NCI-H524 treated with DMSO at 0.1 percent for 48 hours (cell line): ENCODE data around the gene LMOD1.
"Not testable (repeated sequence)": the region's sequence is repeated elsewhere in the genome, so short reads cannot be mapped to it uniquely, and the experiment has no call there.

Experiments used
- DNase-seq: peaks from one replicate; lab custom pipeline; 2025; lab: John Stamatoyannopoulos, UW

The LMOD1 gene

DNA sequence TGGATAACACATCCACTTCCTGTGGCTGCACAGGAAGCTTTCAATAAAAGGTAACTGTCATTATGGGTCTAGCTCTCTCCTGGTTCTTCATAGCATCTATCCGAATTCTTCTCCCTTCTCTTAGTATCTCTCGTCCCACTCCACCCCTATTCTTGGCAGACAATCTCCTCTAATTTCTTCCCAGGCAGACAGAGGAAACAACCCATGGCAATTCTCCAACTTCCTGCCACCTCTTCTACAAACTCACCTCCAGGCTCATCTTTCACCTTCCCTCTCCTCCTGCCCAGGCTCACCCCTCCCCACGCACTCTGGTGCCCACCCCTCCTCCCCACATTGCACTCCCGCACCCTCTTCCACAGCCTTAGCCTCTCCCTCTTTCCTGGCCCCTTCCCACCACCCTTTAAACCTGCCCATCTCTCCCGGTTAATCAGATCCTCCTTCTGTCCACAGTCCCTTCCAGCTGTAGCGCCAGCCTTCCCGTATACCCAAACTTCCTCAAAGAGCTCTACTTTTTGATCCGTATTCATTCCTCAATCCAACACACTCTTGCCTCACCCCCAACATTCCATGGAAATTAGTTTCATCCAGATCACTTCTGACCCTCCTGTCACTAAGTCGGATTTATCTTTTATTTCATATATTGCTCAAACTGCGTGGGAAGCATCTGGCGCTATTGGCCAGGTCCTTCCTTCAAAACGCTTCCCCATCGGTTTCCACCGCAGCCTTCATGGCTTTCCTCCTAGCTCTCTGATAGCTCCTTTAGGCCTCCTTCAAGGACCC lies 31.7 kb downstream of the LMOD1 start:
- DNase-seq, result no peak

DNA sequence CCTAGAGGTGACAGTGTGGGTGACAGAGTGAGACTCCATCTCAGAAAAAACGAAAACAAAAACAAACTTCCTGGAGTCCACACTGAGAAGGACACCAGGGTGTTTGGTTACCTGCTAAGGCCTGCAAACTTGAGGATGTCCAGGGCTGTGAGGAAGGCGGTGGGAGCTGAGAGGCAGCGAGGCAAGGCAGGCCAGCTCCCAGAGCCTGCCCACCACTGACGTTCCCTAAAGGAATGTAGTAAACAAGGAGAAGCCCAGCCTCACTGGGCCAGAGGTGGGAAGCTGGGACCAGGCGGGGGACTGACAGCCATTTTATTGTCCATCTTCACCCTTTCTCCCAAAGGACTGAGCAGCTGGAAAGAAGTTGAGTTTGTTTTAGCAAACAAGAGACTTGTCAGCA lies 33.5 kb downstream of the LMOD1 start:
- no peak for DNase-seq

DNA sequence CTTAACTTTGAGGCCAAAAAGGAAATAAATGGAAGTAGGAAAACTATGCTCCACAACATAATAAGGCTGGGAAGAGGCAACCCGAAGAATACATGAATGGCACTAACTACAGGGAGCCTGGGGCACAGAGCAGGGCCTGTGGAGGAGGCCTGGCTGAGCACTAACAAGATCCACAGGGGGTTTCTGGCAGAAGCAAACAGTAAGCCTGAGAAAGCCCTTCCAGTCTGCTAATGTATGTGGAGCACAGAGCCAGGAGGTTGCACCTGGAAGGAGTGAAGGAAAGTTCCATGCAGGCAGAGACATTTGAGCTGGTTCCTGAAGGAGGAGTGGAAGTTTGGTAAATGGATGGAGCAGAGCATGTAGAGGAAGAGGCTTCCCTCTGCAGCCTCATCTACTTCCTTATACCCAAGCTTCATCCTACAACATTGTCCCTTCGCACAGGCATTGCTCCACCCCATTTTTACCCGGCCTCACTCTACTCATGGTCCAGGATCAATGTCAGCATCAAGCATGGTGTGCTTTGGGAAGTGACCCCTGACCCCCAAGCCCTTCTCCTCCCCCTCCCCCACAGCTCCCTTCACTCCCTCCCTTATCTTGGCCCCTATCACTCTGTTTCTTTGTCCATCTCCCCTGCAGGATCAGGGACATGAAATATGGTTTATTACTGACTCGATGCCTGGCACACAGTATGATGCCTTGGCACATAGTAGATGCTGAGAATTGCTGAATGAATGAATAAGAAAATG lies 34.3 kb downstream of the LMOD1 start:
- DNase-seq, result no peak

DNA sequence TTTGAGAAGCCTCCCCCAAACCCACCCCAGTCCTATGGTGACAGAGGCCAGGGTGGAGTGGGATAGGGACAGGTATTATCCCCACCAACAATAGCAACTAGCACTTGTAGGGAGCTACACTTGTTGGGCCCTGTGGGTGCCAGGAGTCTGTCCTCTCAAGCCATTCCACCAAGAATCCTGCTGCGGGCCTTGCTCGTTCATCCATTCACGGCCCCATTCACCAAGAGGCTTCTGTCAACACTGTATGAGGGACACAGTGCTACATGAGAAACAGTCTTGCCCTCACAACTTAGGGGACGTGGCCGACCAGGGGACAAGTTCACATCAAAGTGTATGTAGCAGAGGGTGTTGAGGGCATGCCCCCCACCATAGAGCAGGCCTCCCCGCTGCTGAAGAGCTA lies 38.7 kb downstream of the LMOD1 start:
- DNase-seq, result no peak

DNA sequence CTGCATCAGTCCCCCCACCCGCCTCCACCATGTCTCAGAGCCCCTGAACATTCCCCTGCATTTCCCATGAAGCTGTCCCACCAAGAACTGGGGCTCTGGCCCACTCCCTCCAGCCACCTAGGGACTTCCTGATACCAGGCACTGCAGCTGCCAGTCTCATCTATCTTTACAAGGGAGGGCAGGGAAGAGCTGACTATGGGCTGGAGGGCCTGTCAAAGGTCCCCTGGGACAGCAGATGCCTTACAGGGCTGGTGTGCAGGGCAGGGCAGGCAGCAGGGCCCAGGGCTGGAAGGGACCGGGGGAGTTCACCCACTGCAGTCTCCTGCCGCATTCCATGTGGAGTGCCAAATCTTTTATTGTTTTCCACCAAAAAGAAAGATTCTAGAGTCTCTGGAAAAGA lies 40.0 kb downstream of the LMOD1 start:
- no peak for DNase-seq

DNA sequence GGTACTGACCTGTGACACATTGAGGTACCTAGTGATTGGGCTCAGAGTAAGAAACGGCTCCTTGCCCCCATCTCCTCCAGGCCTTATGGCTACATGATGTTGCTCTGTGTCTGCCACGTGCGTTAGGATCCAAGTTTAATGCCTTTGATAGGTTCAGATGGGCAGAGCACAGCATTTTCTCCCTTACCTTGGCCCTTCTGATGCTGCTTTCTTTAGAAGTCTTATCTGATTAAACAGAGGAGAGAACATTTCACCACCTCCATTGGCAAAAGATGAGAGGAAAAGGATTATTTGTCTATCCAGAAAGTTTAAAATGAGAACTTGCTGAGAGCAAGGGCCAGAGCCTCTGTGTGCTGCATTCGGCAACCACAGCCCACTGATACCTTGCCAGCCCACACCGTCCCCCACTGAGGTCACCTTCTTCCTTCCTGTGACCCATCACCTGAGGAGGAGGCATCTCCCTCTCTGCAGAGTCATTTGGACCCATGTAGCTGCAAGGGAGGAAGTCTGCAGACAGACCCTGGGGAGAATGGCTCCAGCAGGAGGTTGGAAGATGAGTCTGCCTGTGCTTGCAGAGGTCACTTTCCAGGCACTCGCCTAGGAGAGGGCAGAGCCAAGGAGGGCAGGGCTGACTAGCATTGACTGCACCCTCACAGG lies 41.0 kb downstream of the LMOD1 start:
- DNase-seq, result no peak

DNA sequence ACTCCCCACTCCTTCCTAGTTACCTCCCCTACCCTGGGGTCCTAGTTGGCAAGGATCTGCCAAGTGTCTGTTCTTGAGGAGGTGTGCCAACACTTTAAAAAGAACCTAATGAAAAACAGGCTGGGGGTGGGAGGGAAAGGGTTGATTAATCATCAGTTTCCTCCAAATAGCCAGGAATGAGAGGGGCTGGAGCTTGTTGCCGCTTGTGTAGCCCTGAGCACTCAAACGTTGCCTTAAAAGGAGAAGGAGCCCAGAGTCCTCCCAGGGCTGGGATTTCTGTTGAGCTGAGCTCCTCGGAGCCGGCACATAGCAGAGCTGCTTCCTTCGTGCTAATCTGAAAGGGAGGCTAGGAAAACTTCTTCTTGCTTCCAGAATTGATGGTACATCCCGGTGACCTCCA lies 41.8 kb downstream of the LMOD1 start:
- DNase-seq, result no peak

DNA sequence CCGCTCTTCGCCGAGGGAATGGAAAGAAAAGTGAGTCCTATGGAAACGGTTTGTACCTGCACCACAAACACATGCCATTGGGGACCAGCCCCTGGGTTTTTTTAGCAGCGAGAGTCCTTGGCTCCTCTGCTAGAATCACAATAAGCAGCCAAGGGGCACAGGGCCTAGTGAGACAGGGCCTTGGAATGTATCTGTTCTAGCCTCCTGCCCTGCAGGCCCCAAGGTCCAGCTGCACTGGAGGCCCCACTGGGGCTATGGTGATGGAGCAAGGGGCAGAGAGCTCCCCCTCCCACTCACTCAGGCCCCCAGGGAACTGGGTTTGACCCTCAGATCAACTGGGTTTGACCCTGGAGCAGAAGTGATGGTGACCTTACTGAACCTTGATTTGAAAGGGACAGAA lies 43.2 kb downstream of the LMOD1 start:
- no peak for DNase-seq

DNA sequence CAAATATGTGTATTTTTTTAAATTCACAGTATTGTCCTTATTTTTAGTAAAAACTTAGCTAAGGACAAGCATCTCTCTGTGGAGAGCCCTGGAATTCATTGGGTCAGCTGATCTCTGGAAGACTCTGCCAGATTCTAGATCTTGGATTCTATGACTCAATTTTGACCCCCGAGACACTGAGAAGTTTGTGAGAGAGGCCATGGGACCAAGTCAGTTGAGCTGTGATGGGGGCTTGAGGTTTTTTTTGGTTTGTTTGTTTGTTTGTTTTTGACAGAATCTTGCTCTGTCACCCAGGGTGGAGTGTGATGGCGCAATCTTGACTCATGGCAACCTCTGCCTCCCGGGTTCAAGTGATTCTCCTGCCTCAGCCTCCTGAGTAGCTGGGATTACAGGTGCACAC lies 44.1 kb downstream of the LMOD1 start:
- DNase-seq, result no peak

DNA sequence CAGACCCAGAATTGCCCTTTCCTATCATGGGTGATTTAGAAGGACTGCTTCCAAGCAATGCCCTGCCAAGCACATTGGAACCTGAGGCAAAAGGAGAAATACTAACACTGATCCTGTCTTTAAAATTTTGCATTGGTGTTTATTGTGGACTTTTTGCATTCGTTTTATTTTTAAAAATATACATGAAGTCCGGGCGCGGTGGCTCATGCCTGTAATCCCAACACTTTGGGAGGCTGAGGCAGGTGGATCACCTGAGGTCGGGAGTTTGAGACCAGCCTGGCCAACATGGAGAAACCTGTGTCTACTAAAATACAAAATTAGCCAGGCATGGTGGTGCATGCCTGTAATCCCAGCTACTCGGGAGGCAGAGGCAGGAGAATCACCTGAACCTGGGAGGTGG lies 45.3 kb downstream of the LMOD1 start:
- DNase-seq, result not testable (repeated sequence)

DNA sequence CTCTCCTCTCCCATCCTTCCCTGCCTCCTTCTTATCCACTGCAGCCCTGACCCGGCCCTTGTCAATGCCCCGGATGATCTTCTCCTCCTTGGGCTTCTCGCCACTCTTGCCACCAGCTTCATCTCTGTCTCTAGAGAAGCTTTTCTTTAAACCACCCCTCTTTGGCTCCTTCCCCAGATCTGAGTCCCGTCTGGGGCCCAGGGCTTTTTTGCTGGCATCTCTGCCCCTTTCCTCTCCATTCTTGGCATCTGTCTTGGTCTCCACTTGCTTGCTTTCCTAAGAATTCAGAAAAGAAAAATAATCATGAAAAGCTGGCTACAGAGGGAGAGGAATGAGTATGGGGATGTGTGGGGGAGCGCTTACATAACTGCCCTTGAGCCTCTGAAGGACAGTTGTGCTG lies 45.9 kb downstream of the LMOD1 start:
- DNase-seq, result no peak

DNA sequence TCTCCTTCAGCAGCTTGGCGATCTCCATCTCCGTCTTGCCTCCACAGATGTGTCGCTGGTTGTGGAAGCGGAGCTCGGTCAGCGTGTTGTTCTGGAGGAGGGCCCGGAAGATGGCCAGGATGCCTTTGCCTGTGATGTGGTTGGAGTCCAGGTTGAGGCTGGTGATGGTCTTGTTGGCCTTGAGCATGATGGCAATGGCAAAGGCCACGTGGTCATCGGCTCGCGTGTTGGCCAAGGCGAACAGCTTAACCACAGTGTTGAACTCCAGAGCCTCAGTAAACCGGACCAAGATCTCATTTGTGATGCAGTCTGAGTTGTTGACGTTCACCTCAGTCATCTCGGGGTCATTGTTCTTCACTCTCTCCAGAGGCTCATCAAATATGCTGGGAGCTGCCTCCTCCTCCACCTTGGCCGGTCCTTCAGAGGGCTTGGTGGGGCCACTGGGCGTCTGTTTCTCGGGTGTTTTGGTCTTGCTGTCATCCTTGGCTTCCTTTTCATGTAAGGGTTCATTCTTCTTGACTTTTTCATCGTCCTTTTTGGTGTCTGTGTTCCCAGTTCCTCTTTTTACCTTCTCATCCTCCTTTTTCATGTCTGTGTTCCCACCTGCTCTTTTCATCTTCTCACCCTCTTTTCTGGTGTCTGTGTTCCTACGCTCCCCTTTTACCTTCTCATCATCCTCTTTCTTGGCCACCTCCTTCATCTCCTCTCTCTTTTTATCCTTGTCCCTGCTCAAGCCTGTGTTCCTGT lies 46.5 kb downstream of the LMOD1 start:
- DNase-seq, result no peak

DNA sequence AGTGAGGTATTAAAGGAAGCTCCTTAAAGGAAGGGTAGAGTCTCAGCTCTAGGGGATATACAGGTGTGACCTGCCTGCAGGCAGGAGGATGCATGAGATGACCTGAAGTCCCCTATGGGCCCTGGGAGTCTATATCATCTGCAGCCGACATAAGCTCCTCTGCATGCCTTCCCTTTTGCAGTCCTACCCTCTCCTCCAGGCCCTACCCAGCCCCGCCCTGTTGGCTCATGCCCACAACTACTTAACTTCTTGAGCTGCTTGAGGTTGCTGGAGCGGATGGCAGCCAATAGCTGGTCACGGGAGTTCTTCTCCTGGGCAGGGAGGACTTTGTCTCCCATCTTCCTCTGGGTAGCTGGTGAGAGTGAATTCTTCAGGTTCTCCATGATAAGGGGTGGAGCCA lies 47.4 kb downstream of the LMOD1 start:
- DNase-seq, result no peak

DNA sequence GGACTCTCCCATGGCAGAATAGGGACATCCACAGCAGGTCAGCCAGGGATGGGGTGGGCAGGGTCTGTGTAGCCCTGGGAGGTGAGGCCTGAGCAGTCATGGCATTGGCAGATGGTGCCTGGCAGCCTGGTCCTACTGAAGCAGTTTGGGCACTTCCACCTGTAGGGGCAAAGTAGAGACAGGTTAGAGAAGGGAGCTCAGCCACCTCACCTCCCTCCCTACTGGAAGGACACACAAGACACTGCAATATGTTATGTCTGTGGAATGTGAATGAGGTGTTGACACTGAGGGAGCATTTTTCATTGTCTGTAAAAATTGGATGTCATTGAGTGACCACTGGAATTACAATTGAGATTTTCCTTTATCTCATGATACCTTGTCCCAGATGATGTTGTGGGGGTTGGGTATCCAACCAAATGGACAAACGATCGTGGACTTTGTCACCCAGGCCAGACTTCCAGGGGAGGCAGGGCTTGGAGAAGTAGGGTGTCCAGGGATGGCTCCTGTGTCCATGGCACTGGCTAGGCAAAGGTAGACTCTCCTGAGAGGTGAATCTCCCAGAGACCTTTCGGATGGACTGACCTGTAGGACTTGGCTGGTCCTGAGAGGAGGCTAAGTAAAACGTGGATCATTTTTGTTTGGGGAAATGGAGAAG lies 48.0 kb downstream of the LMOD1 start:
- DNase-seq, result no peak

DNA sequence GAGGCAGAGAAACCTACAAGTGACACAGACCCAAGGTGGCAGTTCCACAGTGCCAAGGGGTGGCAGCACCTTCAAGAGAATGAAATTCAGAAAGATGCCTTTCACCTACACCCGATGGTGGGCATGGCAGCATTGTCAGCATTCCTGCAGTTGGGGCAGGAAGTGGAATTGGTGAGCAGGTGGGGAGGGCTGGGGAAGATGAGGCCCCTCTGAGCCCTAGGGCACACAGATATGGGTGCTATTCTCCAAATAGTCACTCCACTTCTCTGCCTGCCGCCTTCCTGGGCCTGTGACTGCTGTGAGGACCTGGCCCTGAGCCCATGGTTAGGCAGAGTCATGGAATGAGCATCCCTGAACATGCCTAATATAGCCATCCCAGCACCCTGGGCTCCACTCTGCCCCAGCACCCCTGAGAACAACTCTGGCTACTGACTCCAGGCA lies 49.4 kb downstream of the LMOD1 start:
- no peak for DNase-seq

DNA sequence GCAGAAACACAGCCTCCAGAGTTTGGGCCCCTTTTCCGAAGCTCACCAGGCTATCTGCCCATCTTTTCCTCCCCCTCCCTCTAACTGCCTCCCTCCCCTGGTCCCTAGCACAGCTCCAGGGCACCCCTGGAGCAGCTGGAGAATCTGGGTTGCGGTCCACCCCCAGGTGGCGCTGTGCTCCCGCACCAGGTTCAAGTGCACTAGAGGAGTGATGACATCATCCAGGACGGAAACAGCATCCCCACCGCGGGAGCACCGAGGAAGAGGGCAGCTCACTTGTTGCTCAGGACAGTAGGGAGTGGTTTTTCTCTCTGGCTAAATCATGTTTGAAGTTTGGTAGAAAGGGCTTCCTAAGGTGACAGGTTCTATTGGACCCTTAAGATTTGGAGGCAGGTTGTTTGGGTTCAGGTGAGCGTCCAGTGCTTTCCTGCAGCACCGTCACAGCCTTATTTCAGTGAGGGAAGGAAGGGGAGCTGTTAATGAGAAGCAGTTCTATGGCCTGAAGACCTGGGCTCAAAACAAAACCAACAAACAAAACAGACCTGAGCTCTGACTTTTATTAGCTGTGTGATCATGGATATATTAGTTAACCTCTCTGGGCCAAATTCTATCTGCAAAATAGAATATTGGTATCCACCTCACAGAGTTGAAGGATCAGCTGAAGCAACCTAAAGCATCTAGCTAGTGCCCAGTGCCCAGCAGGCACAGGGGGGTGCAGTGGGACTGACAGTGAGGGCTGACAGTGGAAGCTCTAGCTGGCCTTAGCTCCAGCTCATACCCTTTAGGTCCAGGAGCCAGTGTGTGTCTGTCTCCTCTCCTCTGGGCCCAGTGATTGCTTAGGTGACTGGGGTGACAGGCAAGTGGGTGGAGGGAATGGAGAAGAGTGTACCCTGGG lies 50.2 kb downstream of the LMOD1 start:
- DNase-seq, result no peak

DNA sequence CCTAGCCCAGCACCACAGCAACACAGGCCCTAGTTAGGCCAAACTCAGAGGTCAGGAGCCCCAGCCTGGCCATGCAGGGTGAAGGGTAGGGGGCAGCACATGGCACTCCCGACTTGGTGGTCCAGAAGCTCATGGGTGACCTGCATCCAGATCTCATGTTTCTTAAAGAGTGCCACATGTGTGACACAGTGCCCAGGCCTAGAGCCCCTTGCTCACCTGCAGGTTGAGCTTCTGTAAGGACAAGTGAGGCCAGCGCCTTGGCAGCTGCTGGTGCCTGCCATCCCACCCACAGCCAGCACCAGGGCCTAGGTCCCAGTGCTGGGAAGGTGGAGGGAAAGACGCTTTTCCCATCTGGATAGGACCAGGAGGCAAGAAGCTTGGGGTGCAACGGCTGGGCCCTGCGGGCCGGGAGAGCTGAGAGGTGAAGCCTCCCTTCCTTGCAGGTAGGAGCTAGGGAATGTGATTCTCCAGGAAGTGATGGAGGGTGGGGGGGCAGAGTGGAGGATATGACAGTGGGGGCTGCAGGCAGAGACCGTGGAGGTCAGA lies 51.2 kb downstream of the LMOD1 start:
- DNase-seq, result no peak

DNA sequence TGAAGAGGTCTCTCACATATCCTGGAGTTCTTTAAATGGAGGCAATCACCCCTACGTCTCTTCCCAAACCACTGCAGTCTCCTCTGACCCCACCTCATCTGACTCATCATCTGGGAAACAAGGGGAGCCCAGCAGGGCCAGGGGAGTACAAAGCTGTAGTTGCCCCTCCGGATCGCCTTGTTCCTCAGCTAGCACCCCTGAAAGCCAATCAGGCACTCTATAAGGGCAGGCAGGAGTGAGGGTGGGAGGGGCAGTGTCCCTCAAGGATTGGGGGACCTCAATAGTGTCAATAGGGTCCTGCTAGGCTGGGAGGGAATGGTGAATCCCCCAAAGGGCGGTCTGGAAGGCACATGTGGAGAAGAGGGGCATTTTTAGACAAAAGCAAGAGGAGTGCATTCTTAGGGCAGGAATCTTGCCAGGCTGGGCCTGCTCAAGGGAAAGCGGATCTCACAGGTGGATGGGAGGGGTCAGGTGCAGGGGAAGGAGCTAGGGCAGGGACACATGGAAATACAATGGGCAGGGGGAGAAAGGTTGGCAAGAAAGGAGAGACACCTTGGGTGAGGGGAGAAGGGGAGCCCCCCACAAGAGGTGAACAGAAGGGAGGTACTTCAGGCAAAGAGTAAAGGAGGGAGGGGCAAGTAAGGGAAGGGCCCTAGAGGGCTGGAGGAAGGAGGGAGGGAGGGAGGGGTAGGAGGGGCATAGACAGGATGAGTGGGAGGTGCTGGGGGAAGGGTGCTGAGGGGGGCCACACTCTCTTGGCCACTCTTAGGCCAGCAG lies 51.8 kb downstream of the LMOD1 start:
- no peak for DNase-seq

DNA sequence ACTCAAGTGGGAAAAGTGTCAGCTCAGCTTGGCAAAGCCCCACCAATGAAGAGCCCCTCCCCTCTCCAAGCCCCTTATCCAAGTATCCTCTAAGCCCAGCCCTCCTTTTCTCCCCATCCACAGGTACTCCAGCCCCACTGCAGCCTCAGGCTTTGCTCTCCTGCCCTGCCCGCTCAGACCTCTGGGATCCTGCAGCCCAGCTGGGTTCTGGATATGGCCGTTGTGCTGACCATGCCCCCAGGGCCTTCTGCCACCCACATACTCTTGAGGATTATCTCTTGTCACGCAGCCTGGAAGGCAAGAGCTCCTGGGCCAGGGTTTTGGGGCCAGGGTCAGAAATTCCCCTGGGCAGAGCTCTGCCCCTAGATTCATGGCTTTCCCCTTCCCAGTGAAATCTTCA lies 52.9 kb downstream of the LMOD1 start:
- no peak for DNase-seq

DNA sequence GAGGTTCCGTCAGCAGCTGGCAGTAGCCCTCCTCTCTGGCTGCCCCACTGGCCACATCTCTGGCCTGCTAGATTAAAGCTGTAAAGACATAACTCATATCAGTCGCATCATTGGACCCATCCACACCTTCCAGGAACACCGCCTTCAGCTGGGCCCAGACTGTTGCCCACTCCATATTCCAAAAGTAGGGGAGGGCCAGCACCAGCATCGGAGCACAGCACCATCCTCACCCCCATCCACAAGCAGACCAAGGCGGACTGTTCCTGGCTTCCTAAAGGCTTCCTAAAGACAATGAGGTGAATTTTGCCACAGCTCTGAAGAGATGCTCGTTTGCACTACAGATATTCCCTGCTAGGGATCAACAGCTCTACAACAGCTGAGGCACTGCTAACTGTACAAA lies 54.1 kb downstream of the LMOD1 start:
- no peak for DNase-seq
